K562 (cell line): ENCODE results near the gene EPHB4. TPM values are rescaled to one million over a fixed set of nuclear protein-coding genes. Genes with fewer than 3 reads are reported as not detected.
A peak's percentile ranks its signal among the peaks of the same experiment; 100 is the strongest.

Experiments used
- AFF4 ChIP-seq: sonication (generic); formaldehyde crosslinking; IDR thresholded peaks from 2 replicates; pipeline ENCODE4 v1.8.0; 2023; ENCODE audit warnings: mild to moderate bottlenecking, missing genetic modification reagents
- ATF3 ChIP-seq, 2 experiments: fragments of 450-650 bp in 1 of 2; sonication (generic) in 1 of 2; formaldehyde crosslinking in 1 of 2; IDR thresholded peaks in 1 of 2; conservative IDR thresholded peaks in 1 of 2; 2 replicates each; pipeline versions ENCODE4 v1.6.1 to v1.8.1; 2016 to 2023; ENCODE audit warnings: mild to moderate bottlenecking in 2 of 2, moderate library complexity in 2 of 2, inconsistent platforms in 1 of 2, missing genetic modification reagents in 1 of 2
- CREM ChIP-seq: IDR thresholded peaks from 2 replicates; pipeline ENCODE4 v1.6.1; 2014; ENCODE audit warnings: antibody characterized with exemption, low read depth
- DPF2 ChIP-seq: fragments of 450-650 bp; IDR thresholded peaks from 2 replicates; pipeline ENCODE4 v1.6.1; 2016
- ETS1 ChIP-seq: conservative IDR thresholded peaks from 2 replicates; pipeline ENCODE4 v1.6.1; 2011; ENCODE audit warnings: low read depth, mild to moderate bottlenecking, low read length; ENCODE audit not compliant: control insufficient read depth
- HDAC2 ChIP-seq: fragments of 450-650 bp; IDR thresholded peaks from 2 replicates; pipeline ENCODE4 v1.6.1; 2016; ENCODE audit warnings: mild to moderate bottlenecking
- HNRNPLL ChIP-seq: fragments of 200-400 bp; formaldehyde crosslinking; IDR thresholded peaks from 2 replicates; pipeline ENCODE4 v1.6.1; 2017; ENCODE audit warnings: low read length, low read depth, mild to moderate bottlenecking; ENCODE audit not compliant: poor library complexity, severe bottlenecking
- NFXL1 ChIP-seq: fragments of 450-650 bp; formaldehyde crosslinking; IDR thresholded peaks from 2 replicates; pipeline ENCODE4 v1.4.0; 2021; ENCODE audit warnings: mild to moderate bottlenecking
- NR2F6 ChIP-seq: fragments of 450-650 bp; formaldehyde crosslinking; IDR thresholded peaks from 2 replicates; pipeline ENCODE4 v1.4.0; 2020; ENCODE audit warnings: mild to moderate bottlenecking
- SP1 ChIP-seq: sonication (generic); formaldehyde crosslinking; IDR thresholded peaks from 2 replicates; pipeline ENCODE4 v1.8.1; 2022; ENCODE audit warnings: mild to moderate bottlenecking, missing genetic modification reagents
- STAT5A ChIP-seq: IDR thresholded peaks from 2 replicates; pipeline ENCODE4 v1.6.1; 2012; ENCODE audit warnings: low read length, inconsistent platforms, borderline replicate concordance
- TAF1 ChIP-seq: IDR thresholded peaks from 2 replicates; pipeline ENCODE4 v1.6.1; 2011; ENCODE audit warnings: mild to moderate bottlenecking, low read length, moderate library complexity; ENCODE audit not compliant: insufficient read depth, control insufficient read depth, severe bottlenecking; ENCODE audit errors: extremely low read depth
- TRIM28 ChIP-seq: fragments of 450-650 bp; IDR thresholded peaks from 2 replicates; pipeline ENCODE4 v1.6.1; 2017
- ZKSCAN3 ChIP-seq: fragments of 250-450 bp; sonication (Bioruptor Pico); IDR thresholded peaks from 2 replicates; pipeline ENCODE4 v1.4.0; 2020
- ZNF583 ChIP-seq: fragments of 250-450 bp; sonication (Bioruptor Pico); IDR thresholded peaks from 2 replicates; pipeline ENCODE4 v1.4.0; 2020
- ZNF589 ChIP-seq: fragments of 200-800 bp; sonication (Bioruptor generic); IDR thresholded peaks from 2 replicates; pipeline ENCODE4 v1.6.1; 2016; ENCODE audit warnings: low read depth, missing genetic modification characterization, missing compliant biosample characterization
- polyA plus RNA-seq, 8 experiments: library from polyadenylated mRNA; depleted of rRNA in 4 of 8; stranded (reverse) in 5 of 8; unstranded in 3 of 8; fragments of >200 nt; fragmentation: Nextera tagmentation in 2 of 8; fragmentation: Illumina TruSeq in 1 of 8; extraction: Ambion mirVana in 2 of 8; extraction: Trizol in 1 of 8; gene quantifications; 2 replicates each; pipeline versions ENCODE4 v1.2.1 to v1.2.3, GENCODE V29; 2011 to 2014; ENCODE audit warnings: inconsistent platforms in 1 of 8, missing spikeins in 1 of 8
- total RNA-seq, 7 experiments: library from RNA; depleted of rRNA in 6 of 7; stranded (reverse); fragments of >200 nt in 6 of 7; fragmentation: Illumina TruSeq in 2 of 7; extraction: Trizol in 2 of 7; gene quantifications; 2 replicates each; pipeline versions ENCODE4 v1.2.1 to v1.2.3, GENCODE V29; 2011 to 2021; ENCODE audit warnings: low replicate concordance in 1 of 7
- TF ChIP-seq, protein P1 (sequence below): sonication (generic); formaldehyde crosslinking; IDR thresholded peaks from 2 replicates; pipeline ENCODE4 v1.8.0; 2022; ENCODE audit warnings: mild to moderate bottlenecking, low read depth, missing genetic modification reagents
- TF ChIP-seq, protein P2 (sequence below): sonication (generic); formaldehyde crosslinking; IDR thresholded peaks from 2 replicates; pipeline ENCODE4 v1.8.1; 2023; ENCODE audit warnings: mild to moderate bottlenecking, missing genetic modification reagents

The EPHB4 gene
- total and polyA plus RNA-seq, 9 of the 15 experiments (the other 6 are each of a cell fraction or from before 2014, with no cell fraction given): 1.2 to 82.1 (median 37.9) TPM

DNA sequence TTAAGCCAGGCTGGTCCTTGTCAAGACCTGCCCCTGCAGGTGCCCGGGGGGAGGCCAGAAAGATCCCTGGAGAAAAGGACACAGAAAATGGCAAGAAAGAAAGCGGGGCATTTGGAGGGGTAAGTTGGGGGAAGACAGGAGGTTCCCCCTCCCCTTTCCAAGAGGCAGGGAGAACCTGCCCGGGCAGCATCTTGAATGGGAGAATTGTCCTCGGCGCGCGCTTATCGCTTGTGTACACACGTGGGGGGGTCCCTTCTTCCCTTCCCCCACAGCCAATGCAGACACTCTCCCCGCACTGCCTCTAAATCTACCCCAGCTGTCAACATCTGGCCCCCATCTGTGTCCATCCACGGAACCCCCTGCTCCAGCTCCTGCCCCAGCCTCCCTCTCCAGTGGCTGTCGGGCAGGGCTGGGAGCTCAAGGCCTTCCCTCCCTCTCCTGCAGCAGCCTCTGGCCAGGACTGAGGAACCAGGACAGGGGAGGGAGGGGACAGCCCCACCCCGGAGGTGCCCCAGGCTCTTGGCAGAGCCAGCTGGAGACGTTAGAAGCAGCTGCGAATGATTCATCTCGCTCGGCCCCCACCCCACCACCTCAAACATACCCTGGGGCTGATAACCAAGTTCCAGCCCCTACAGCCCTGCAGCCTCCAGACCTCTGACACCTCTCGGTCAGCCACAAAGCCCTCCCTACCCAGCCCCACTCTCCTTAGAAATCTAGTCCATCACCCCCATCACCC is 25.3 kb downstream of the EPHB4 start (continued):
- TF ChIP-seq TRIM28 (peak; percentile 76; the same call in 1 of the 2 replicates), HNRNPLL (no peak), HDAC2 (peak; percentile 95), ZNF583 (CRISPR knock-in tag) (peak; percentile 82; the same call in 1 of the 2 replicates), CREM (peak; percentile 51), ATF3 (IDR thresholded peaks at IDR 0.05) (peak; percentile 94), ATF3 (CRISPR knock-in tag; conservative IDR thresholded peaks at IDR 0.05) (peak; percentile 85; the same call in 1 of the 2 replicates), AFF4 (CRISPR knock-in tag) (peak; percentile 67; the same call in 1 of the 2 replicates), ZNF589 (CRISPR knock-in tag) (peak; percentile 87), ZKSCAN3 (no peak), SP1 (CRISPR knock-in tag) (peak; percentile 52; the same call in 1 of the 2 replicates), ETS1 (0 out of 2 replicates have a peak, but pooled peaks have one; percentile 77), TAF1 (peak; percentile 12), STAT5A (peak; percentile 64), DPF2 (peak; percentile 94), NR2F6 (no peak), NFXL1 (peak; percentile 47; the same call in 1 of the 2 replicates)
- TF ChIP-seq, protein P1, sequence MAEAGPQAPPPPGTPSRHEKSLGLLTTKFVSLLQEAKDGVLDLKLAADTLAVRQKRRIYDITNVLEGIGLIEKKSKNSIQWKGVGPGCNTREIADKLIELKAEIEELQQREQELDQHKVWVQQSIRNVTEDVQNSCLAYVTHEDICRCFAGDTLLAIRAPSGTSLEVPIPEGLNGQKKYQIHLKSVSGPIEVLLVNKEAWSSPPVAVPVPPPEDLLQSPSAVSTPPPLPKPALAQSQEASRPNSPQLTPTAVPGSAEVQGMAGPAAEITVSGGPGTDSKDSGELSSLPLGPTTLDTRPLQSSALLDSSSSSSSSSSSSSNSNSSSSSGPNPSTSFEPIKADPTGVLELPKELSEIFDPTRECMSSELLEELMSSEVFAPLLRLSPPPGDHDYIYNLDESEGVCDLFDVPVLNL: no peak
- TF ChIP-seq, protein P2, sequence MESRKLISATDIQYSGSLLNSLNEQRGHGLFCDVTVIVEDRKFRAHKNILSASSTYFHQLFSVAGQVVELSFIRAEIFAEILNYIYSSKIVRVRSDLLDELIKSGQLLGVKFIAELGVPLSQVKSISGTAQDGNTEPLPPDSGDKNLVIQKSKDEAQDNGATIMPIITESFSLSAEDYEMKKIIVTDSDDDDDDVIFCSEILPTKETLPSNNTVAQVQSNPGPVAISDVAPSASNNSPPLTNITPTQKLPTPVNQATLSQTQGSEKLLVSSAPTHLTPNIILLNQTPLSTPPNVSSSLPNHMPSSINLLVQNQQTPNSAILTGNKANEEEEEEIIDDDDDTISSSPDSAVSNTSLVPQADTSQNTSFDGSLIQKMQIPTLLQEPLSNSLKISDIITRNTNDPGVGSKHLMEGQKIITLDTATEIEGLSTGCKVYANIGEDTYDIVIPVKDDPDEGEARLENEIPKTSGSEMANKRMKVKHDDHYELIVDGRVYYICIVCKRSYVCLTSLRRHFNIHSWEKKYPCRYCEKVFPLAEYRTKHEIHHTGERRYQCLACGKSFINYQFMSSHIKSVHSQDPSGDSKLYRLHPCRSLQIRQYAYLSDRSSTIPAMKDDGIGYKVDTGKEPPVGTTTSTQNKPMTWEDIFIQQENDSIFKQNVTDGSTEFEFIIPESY (CRISPR knock-in tag): peak; percentile 25; the same call in 1 of the 2 replicates
